A673 (cell line): ENCODE data around the gene RHOXF2B. TPM values are rescaled to one million over a fixed set of nuclear protein-coding genes. Genes with fewer than 3 reads are reported as not detected.

Experiments
- BruUV-seq: library from RNA; stranded (reverse); fragments of 400-500 nt; replicated peaks from 2 replicates; lab custom pipeline; 2021; lab: Mats Ljungman, UMichigan
- CTCF ChIA-PET: fragments of 300-600 bp; sonication (Branson Sonifier 250); formaldehyde crosslinking; loops from one replicate; lab custom pipeline; 2022; ENCODE audit warnings: antibody characterized with exemption; lab: Charles Lee
- POLR2A ChIA-PET: fragments of 300-600 bp; sonication (Branson Sonifier 250); formaldehyde crosslinking; loops from one replicate; lab custom pipeline; 2022; ENCODE audit warnings: antibody characterized with exemption; ENCODE audit not compliant: low non-redundant PET; lab: Charles Lee
- DNase-seq: peaks from one replicate; pipeline ENCODE4 v3.0.0-alpha.2; 2015; ENCODE audit warnings: low spot score
- H3K27ac ChIP-seq: fragments of 200-600 bp; sonication (generic); 2 replicates; pipeline ENCODE4 v1.5.1; 2016; ENCODE audit warnings: mixed run types, low read depth, mild to moderate bottlenecking, mixed read lengths, antibody characterized with exemption, low read length; ENCODE audit not compliant: poor library complexity, severe bottlenecking
- H3K27me3 ChIP-seq: fragments of 200-600 bp; sonication (generic); replicated peaks from 2 replicates; pipeline ENCODE4 v1.6.1; 2017; ENCODE audit warnings: mixed run types, low read depth, mild to moderate bottlenecking, mixed read lengths, antibody characterized with exemption, low read length; ENCODE audit not compliant: insufficient read depth, poor library complexity
- H3K36me3 ChIP-seq: fragments of 200-600 bp; sonication (generic); 2 replicates; pipeline ENCODE4 v1.6.1; 2016; ENCODE audit warnings: mixed run types, mild to moderate bottlenecking, mixed read lengths, antibody characterized with exemption, low read length; ENCODE audit not compliant: insufficient read depth, poor library complexity, severe bottlenecking
- H3K4me1 ChIP-seq: fragments of 200-600 bp; sonication (generic); 2 replicates; pipeline ENCODE4 v1.6.1; 2017; ENCODE audit warnings: mixed run types, mild to moderate bottlenecking, mixed read lengths, antibody characterized with exemption, low read length; ENCODE audit not compliant: insufficient read depth, poor library complexity, severe bottlenecking
- H3K4me3 ChIP-seq: fragments of 200-600 bp; sonication (generic); 2 replicates; pipeline ENCODE4 v1.5.1; 2016; ENCODE audit warnings: low read depth, mixed run types, mild to moderate bottlenecking, mixed read lengths, low read length; ENCODE audit not compliant: poor library complexity, severe bottlenecking
- H3K9me3 ChIP-seq: fragments of 200-600 bp; sonication (generic); 2 replicates; pipeline ENCODE4 v1.6.1; 2016; ENCODE audit warnings: mixed run types, low read depth, mild to moderate bottlenecking, mixed read lengths, antibody characterized with exemption, low read length; ENCODE audit not compliant: poor library complexity, severe bottlenecking
- CTCF ChIP-seq: fragments of 300-800, 200-600 bp; sonication (generic); conservative IDR thresholded peaks from 2 replicates; pipeline ENCODE4 v1.5.1; 2017; ENCODE audit warnings: low read depth, mild to moderate bottlenecking, antibody characterized with exemption, low read length, moderate library complexity, mixed read lengths
- EZH2 ChIP-seq: fragments of 200-600 bp; sonication (generic); IDR thresholded peaks from 2 replicates; pipeline ENCODE4 v1.6.1; 2017; ENCODE audit warnings: borderline replicate concordance, low read depth, mild to moderate bottlenecking, mixed read lengths, antibody characterized with exemption, low read length; ENCODE audit not compliant: poor library complexity, severe bottlenecking
- intact Hi-C: fragments of 100-400 bp; cut with micrococcal nuclease; formaldehyde crosslinking; loops from one replicate; pipeline ENCODE4 v1.10.0; 2022; ENCODE audit not compliant: unreplicated experiment
- total RNA-seq: library from RNA; stranded (reverse); gene quantifications from 2 replicates; pipeline ENCODE4 v1.2.3, GENCODE V29; 2021

RHOXF2B gene
- total RNA-seq, 1 experiment from 2014 or later = not detected

- Histone ChIP-seq H3K4me1 (no peaks in the 10 kb centered on the region), H3K27ac (no peak overlapping the region), H3K27me3 (no peaks in the 10 kb centered on the region), H3K36me3 (no peaks in the 10 kb centered on the region), H3K4me3 (no peak overlapping the region), H3K9me3 (no peaks in the 10 kb centered on the region)
- CTCF ChIA-PET = no interaction called here
- intact Hi-C loops = no loop called here
- no peak for TF ChIP-seq EZH2
- TF ChIP-seq CTCF = no peak
- DNase-seq = no peak
- no TSS peak for BruUV-seq
- POLR2A ChIA-PET = no interaction called here
Measured at GRCh38 chrX:120029354-120029753, 48.1 kb downstream of the RHOXF2B start.

- intact Hi-C loops = no loop called here
Measured at GRCh38 chrX:120023259-120023658, 54.2 kb downstream of the RHOXF2B start.

GRCh38 chrX:120022763-120023162 is 54.7 kb downstream of the RHOXF2B start:
- BruUV-seq = no TSS peak
- Histone ChIP-seq H3K9me3 (no peaks in the 10 kb centered on the region), H3K4me1 (no peaks in the 10 kb centered on the region), H3K27me3 (peaks cover 16% of the 10 kb centered on the region), H3K36me3 (no peaks in the 10 kb centered on the region), H3K27ac (no peak overlapping the region), H3K4me3 (no peak overlapping the region)
- no peak for DNase-seq
- POLR2A ChIA-PET = no interaction called here
- CTCF ChIA-PET = no interaction called here
- TF ChIP-seq CTCF = no peak
- no peak for TF ChIP-seq EZH2
- intact Hi-C loops = no loop called here

More at GRCh38 chrX:120023259-120023658, 54.2 kb downstream of the RHOXF2B start:
- Histone ChIP-seq H3K27me3 (peaks cover 14% of the 10 kb centered on the region), H3K4me3 (no peak overlapping the region), H3K36me3 (no peaks in the 10 kb centered on the region), H3K9me3 (no peaks in the 10 kb centered on the region), H3K27ac (no peak overlapping the region), H3K4me1 (no peaks in the 10 kb centered on the region)
- no peak for DNase-seq
- no TSS peak for BruUV-seq
- no peak for TF ChIP-seq EZH2
- no peak for TF ChIP-seq CTCF
- POLR2A ChIA-PET = no interaction called here
- CTCF ChIA-PET = no interaction called here

Other genes starting within 250 kb of the RHOXF2B start
- gene UPF3B, start 224.7 kb downstream of the RHOXF2B start, total RNA-seq = 22.6 and 23.4 TPM in 2 replicates
- gene RNF113A, start 206.0 kb downstream of the RHOXF2B start, total RNA-seq = 15.2 and 18.1 TPM in 2 replicates
- 111 and 123 TPM in 2 replicates for gene NDUFA1, start 205.9 kb downstream of the RHOXF2B start, total RNA-seq
- not detected in 2 replicates for gene AKAP14, start 181.8 kb downstream of the RHOXF2B start, total RNA-seq
- gene NKAP, start 133.9 kb downstream of the RHOXF2B start, total RNA-seq = 9.3 and 11.8 TPM in 2 replicates
- not detected in 2 replicates for gene RHOXF1, start 38.2 kb upstream of the RHOXF2B start, total RNA-seq
- not detected in 2 replicates for gene RHOXF2, start 80.9 kb upstream of the RHOXF2B start, total RNA-seq
- 16.4 and 18.2 TPM in 2 replicates for gene ZBTB33, start 173.1 kb upstream of the RHOXF2B start, total RNA-seq
- 0.56 and 0.79 TPM in 2 replicates for gene TMEM255A, start 233.8 kb upstream of the RHOXF2B start, total RNA-seq